Measurements from ENCODE around the gene WDFY4. TPM values are rescaled to one million over a fixed set of nuclear protein-coding genes. Genes with fewer than 3 reads are reported as not detected.

The WDFY4 gene
- polyA plus RNA-seq, 1 of the 3 experiments (the other 2 are of a cell fraction), result not detected

- TF ChIP-seq, protein P1, sequence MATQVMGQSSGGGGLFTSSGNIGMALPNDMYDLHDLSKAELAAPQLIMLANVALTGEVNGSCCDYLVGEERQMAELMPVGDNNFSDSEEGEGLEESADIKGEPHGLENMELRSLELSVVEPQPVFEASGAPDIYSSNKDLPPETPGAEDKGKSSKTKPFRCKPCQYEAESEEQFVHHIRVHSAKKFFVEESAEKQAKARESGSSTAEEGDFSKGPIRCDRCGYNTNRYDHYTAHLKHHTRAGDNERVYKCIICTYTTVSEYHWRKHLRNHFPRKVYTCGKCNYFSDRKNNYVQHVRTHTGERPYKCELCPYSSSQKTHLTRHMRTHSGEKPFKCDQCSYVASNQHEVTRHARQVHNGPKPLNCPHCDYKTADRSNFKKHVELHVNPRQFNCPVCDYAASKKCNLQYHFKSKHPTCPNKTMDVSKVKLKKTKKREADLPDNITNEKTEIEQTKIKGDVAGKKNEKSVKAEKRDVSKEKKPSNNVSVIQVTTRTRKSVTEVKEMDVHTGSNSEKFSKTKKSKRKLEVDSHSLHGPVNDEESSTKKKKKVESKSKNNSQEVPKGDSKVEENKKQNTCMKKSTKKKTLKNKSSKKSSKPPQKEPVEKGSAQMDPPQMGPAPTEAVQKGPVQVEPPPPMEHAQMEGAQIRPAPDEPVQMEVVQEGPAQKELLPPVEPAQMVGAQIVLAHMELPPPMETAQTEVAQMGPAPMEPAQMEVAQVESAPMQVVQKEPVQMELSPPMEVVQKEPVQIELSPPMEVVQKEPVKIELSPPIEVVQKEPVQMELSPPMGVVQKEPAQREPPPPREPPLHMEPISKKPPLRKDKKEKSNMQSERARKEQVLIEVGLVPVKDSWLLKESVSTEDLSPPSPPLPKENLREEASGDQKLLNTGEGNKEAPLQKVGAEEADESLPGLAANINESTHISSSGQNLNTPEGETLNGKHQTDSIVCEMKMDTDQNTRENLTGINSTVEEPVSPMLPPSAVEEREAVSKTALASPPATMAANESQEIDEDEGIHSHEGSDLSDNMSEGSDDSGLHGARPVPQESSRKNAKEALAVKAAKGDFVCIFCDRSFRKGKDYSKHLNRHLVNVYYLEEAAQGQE (IDR thresholded peaks at IDR 0.05; ENCODE audit: low read depth, low read length), result no peak
- TF ChIP-seq NFIC (IDR thresholded peaks at IDR 0.05; ENCODE audit: borderline replicate concordance), result no peak
- TF ChIP-seq EZH2phosphoT487 (IDR thresholded peaks at IDR 0.05; ENCODE audit: borderline replicate concordance, low read depth), result no peak
- no peak for TF ChIP-seq SMC3 (IDR thresholded peaks at IDR 0.05; ENCODE audit: low read depth, low read length)
- TF ChIP-seq RCOR1 (IDR thresholded peaks at IDR 0.05; ENCODE audit: low read length), result no peak
- no peak for TF ChIP-seq CHD2 (IDR thresholded peaks at IDR 0.05; ENCODE audit: low read length, partially characterized antibody)
These were observed 344.0 kb downstream of the WDFY4 start (continued) for GRCh38 chr10:49028639-49029038.

DNA sequence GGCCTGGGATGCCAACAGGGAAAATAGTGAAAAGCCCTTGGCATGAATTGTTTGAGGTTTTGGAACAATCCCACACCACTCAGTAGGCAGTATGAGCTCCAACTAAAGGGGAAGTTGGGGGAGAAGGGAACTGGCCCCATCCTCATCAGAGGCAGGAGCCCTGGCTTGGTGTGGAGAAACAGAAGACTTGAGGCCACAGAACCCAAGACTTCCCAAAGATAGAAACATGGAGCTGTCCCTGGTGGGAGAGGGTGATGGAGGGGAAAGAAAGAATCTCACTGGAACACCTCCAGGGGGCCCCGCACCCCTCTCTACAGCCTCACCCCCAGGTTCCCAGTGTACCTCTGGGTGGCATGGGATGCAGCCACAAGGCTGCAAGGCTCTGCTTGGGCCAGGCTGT, 345.0 kb downstream of the WDFY4 start:
- no peaks in the 10 kb centered on the region for H3F3A ChIP-seq (replicated peaks; ENCODE audit: insufficient read depth)
- no peak for DNase-seq
- no peak overlapping the region for H2AFZ ChIP-seq (ENCODE audit: low read depth)
- POLR2A ChIA-PET, result no interaction called here
- no peaks in the 10 kb centered on the region for H3K27me3 ChIP-seq (ENCODE audit: insufficient read depth)
- TF ChIP-seq, protein P2, sequence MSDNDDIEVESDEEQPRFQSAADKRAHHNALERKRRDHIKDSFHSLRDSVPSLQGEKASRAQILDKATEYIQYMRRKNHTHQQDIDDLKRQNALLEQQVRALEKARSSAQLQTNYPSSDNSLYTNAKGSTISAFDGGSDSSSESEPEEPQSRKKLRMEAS (IDR thresholded peaks at IDR 0.05; ENCODE audit: low read depth), result no peak
- H3K9me3 ChIP-seq, result no peaks in the 10 kb centered on the region
- H3K79me2 ChIP-seq (ENCODE audit: insufficient read depth), result no peaks in the 10 kb centered on the region
- no peak overlapping the region for H3K27ac ChIP-seq (ENCODE audit: low read depth in 2 of 2, low read length in 1 of 2)
- WGBS (ENCODE audit: low lambda C conversion rate), result 13% methylated on average over 1 of the region's 1 CpG
- no peaks in the 10 kb centered on the region for H4K20me1 ChIP-seq (ENCODE audit: insufficient read depth)
- H3K36me3 ChIP-seq (replicated peaks in 1 of 2; ENCODE audit: control insufficient read depth in 1 of 2, insufficient read depth in 2 of 2, low read length in 1 of 2), result no peaks in the 10 kb centered on the region
- CTCF ChIA-PET, result interaction anchor here (1.1 to 2.3 kb wide), 3 partner anchors 12 to 41 kb away, joined by 3 to 6 read pairs (median 3); no protein-coding TSS in a partner anchor
- H3K4me3 ChIP-seq (ENCODE audit: low read depth in 2 of 2, low read length in 1 of 2), result no peak overlapping the region
- no peak overlapping the region for H3K4me2 ChIP-seq
- H3K4me1 ChIP-seq (ENCODE audit: control insufficient read depth in 1 of 2, insufficient read depth in 2 of 2, low read depth in 1 of 2, low read length in 1 of 2), result peaks cover 0 to 6% of the 10 kb centered on the region in 2 experiments; a peak in 1 of 4 replicates
- no peak overlapping the region for H3K9ac ChIP-seq
- no peaks in the 10 kb centered on the region for H3K9me2 ChIP-seq

Small RNA genes lying within 50 kb of the gene (small RNA-seq; reads per million reads assigned to genes)
- gene MIR4294, result 0 reads per million in 7 experiments

Other genes starting within 250 kb of the WDFY4 start
- 12.4 and 13.8 TPM in 2 replicates for gene ARHGAP22, start 79.8 kb upstream of the WDFY4 start, polyA plus RNA-seq (2012; rRNA removed)